Cardiac fibroblast (primary cell): Measurements from ENCODE around the gene ARFIP2.
"Not testable (repeated sequence)": the region's sequence is repeated elsewhere in the genome, so short reads cannot be mapped to it uniquely, and the experiment has no call there.

Experiments
- DNase-seq, 2 donors: peaks; one replicate each; pipeline versions ENCODE4 v3.0.0 to v3.0.0-alpha.2; 2010; ENCODE audit warnings: low read depth in 2 of 2
- H3K4me3 ChIP-seq, 2 donors: replicated peaks in 1 of 2; 1 replicate in 1 of 2; 2 replicates in 1 of 2; pipeline ENCODE4 v1.5.1; 2011; ENCODE audit warnings: low read depth in 2 of 2, low read length in 2 of 2, mild to moderate bottlenecking in 2 of 2, moderate library complexity in 1 of 2
- TF ChIP-seq, protein P1 (sequence below): IDR thresholded peaks from one replicate; pipeline ENCODE4 v1.5.1; 2011; ENCODE audit warnings: low read depth, mild to moderate bottlenecking, low read length, inconsistent platforms

The ARFIP2 gene

GRCh38 chr11:6481012-6481923, at the start of gene ARFIP2, which contains the start of gene TIMM10B:
ARFIP2 (minus strand) TSS chr11:6481331; CDS start chr11:6480421, 910 bp downstream.
TIMM10B (plus strand) TSS chr11:6481501; CDS start chr11:6481517, 16 bp downstream.
- TF ChIP-seq, protein P1, sequence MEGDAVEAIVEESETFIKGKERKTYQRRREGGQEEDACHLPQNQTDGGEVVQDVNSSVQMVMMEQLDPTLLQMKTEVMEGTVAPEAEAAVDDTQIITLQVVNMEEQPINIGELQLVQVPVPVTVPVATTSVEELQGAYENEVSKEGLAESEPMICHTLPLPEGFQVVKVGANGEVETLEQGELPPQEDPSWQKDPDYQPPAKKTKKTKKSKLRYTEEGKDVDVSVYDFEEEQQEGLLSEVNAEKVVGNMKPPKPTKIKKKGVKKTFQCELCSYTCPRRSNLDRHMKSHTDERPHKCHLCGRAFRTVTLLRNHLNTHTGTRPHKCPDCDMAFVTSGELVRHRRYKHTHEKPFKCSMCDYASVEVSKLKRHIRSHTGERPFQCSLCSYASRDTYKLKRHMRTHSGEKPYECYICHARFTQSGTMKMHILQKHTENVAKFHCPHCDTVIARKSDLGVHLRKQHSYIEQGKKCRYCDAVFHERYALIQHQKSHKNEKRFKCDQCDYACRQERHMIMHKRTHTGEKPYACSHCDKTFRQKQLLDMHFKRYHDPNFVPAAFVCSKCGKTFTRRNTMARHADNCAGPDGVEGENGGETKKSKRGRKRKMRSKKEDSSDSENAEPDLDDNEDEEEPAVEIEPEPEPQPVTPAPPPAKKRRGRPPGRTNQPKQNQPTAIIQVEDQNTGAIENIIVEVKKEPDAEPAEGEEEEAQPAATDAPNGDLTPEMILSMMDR = no peak
- peak within 1 kb of the TSS; percentile 69 to 88 for H3K4me3 ChIP-seq
- peak; percentile 98 to 99 for DNase-seq

DNA sequence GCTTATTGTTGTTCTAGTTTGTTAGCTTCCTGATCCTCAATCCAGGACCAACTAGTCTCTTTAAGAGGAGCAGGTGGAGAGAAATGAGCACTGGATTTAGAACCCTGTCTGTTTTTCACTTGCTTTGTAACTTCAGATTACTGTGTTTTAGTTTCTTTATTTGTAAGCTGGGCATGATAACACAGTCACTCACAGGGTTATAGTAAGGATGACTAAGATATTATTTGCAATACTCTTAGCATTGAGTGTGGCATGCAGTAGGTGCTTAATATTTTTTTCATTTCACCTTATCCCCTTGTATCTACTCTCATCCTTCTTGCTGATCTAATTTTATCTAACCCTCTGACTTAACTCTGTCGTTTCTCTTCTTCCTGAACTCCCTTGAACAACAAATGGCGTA, 49.7 kb upstream of the ARFIP2 start:
- no peak for DNase-seq
- H3K4me3 ChIP-seq = no peak overlapping the region
- TF ChIP-seq, protein P1 = no peak

- no peak for DNase-seq
- no peak overlapping the region for H3K4me3 ChIP-seq
- TF ChIP-seq, protein P1 = no peak
Measured at GRCh38 chr11:6529266-6529665, 48.1 kb upstream of the ARFIP2 start.

GRCh38 chr11:6526411-6527135, 45.4 kb upstream of the ARFIP2 start:
- H3K4me3 ChIP-seq = no peak overlapping the region
- peak in 1 of 2 donors; percentile 15 for DNase-seq

DNA sequence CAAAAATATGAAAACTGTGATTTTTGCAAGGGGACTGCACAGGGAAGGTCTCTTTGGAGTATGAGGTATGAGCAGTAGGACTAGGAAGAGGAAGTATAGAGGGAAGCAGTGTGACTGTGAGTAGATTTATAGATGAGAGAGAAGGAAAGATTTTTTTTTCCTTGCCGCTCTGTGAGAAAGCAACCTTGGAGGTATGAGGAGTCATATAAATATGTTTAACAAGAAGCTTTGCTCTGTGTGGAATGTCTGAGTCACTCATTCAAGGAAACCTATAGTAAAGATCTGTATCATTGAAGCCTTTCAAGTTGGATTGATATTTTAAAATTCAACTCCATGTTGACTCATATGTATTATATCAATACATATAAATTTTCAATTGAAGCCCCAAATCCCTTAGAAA, 42.1 kb upstream of the ARFIP2 start:
- H3K4me3 ChIP-seq = no peak overlapping the region
- TF ChIP-seq, protein P1 = no peak
- peak in 1 of 2 donors; percentile 69 for DNase-seq

More at GRCh38 chr11:6526411-6527135, 45.4 kb upstream of the ARFIP2 start:
- TF ChIP-seq, protein P1 = no peak

DNA sequence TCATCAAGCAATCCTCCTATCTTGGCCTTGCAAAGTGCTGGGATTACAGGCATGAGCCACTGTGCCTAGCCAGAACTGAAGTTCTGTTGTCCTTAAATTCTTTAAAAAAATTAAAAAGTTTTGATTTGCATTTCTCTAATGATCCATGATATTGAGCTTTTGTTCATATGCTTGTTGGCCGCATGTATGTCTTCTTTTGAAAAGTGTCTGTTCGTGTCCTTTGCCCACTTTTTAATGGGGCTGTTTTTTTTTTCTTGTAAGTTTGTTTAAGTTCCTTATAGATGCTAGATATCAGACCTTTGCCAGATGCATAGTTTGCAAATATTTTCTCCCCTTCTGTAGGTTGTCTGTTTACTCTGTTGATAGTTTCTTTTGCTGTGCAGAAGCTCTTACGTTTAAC, 40.8 kb upstream of the ARFIP2 start:
- H3K4me3 ChIP-seq, DNase-seq: not testable (repeated sequence)

GRCh38 chr11:6520265-6520664, 39.1 kb upstream of the ARFIP2 start:
- H3K4me3 ChIP-seq = no peak overlapping the region
- no peak for DNase-seq
- TF ChIP-seq, protein P1 = no peak
